Endodermal cell (in vitro differentiated cells): ENCODE data around the gene APBA1. TPM values are rescaled to one million over a fixed set of nuclear protein-coding genes. Genes with fewer than 3 reads are reported as not detected.

ENCODE experiments used
- DNase-seq: peaks from one replicate; pipeline ENCODE4 v3.0.0-alpha.2; 2017
- H3K27ac ChIP-seq: 2 replicates; pipeline ENCODE4 v1.5.1; 2013; ENCODE audit warnings: mild to moderate bottlenecking, low read depth, low read length, moderate library complexity
- H3K27me3 ChIP-seq: 2 replicates; pipeline ENCODE4 v1.6.1; 2013; ENCODE audit warnings: mild to moderate bottlenecking, low read length, moderate library complexity; ENCODE audit not compliant: insufficient read depth, control insufficient read depth, poor library complexity, severe bottlenecking
- H3K36me3 ChIP-seq: 2 replicates; pipeline ENCODE4 v1.7.0; 2013; ENCODE audit warnings: mild to moderate bottlenecking, low read length, moderate library complexity; ENCODE audit not compliant: control insufficient read depth, insufficient read depth
- H3K4me1 ChIP-seq: one replicate; pipeline ENCODE4 v1.7.0; 2013; ENCODE audit warnings: low read length; ENCODE audit not compliant: control insufficient read depth, insufficient read depth
- H3K4me3 ChIP-seq: 2 replicates; pipeline ENCODE4 v1.5.1; 2013; ENCODE audit warnings: mild to moderate bottlenecking, low read length, moderate library complexity
- H3K9ac ChIP-seq: 2 replicates; pipeline ENCODE4 v1.6.1; 2013; ENCODE audit warnings: mild to moderate bottlenecking, low read length, moderate library complexity; ENCODE audit not compliant: poor library complexity, severe bottlenecking; ENCODE audit errors: extremely low read depth
- H3K9me3 ChIP-seq: 2 replicates; pipeline ENCODE4 v1.6.1; 2013; ENCODE audit warnings: mild to moderate bottlenecking, low read length, moderate library complexity; ENCODE audit not compliant: control insufficient read depth
- H3K27ac Mint-ChIP-seq: 2 replicates; pipeline ENCODE4 v1.8.0; 2020; ENCODE audit warnings: mixed read lengths
- H3K27me3 Mint-ChIP-seq: 2 replicates; pipeline ENCODE4 v1.8.0; 2021; ENCODE audit warnings: mild to moderate bottlenecking, mixed read lengths; ENCODE audit not compliant: insufficient read depth
- H3K36me3 Mint-ChIP-seq: 2 replicates; pipeline ENCODE4 v1.8.0; 2020; ENCODE audit warnings: low read depth, mixed read lengths
- H3K4me1 Mint-ChIP-seq: 2 replicates; pipeline ENCODE4 v1.8.0; 2020; ENCODE audit warnings: mixed read lengths
- H3K4me3 Mint-ChIP-seq: 2 replicates; pipeline ENCODE4 v1.8.0; 2020; ENCODE audit warnings: mild to moderate bottlenecking, moderate library complexity, mixed read lengths
- H3K9me3 Mint-ChIP-seq: 2 replicates; pipeline ENCODE4 v1.8.0; 2020; ENCODE audit warnings: mild to moderate bottlenecking, mixed read lengths
- CTCF ChIP-seq: fragments of 200-600 bp; sonication (generic); conservative IDR thresholded peaks from 2 replicates; pipeline ENCODE4 v1.5.0; 2021; ENCODE audit warnings: antibody characterized with exemption, mild to moderate bottlenecking
- WGBS, 2 experiments: methylation state at CpG; one replicate each; pipeline versions ENCODE4 v1.1.5 to v1.1.7; 2013; ENCODE audit warnings: missing lambda C conversion rate in 2 of 2, mixed read lengths in 1 of 2; ENCODE audit not compliant: insufficient coverage in 1 of 2, insufficient read length in 1 of 2; 5-methylcytosine and 5-hydroxymethylcytosine counted together
- total RNA-seq, 2 donors: library from RNA; stranded (reverse); fragmentation: NEBNext Ultra II Directional in 1 of 2; extraction: Animal tissue kit (Norgen Biotek cat#: 25700) in 1 of 2; gene quantifications; 2 replicates in 1 of 2; 3 replicates in 1 of 2; pipeline ENCODE4 v1.2.1, GENCODE V29; 2021

The APBA1 gene
- total RNA-seq, 2 donors from 2014 or later = 0.51 to 0.75 TPM

GRCh38 chr9:69527454-69527853, 144.7 kb downstream of the APBA1 start:
- H3K4me1 ChIP-seq = no peaks in the 10 kb centered on the region
- Mint-ChIP-seq H3K9me3 (peaks cover 7% of the 10 kb centered on the region), H3K4me1 (no peaks in the 10 kb centered on the region), H3K27me3 (peaks cover 2% of the 10 kb centered on the region), H3K36me3 (no peaks in the 10 kb centered on the region), H3K27ac (no peak overlapping the region), H3K4me3 (no peak overlapping the region)
- H3K9me3 ChIP-seq = peaks cover 6% of the 10 kb centered on the region
- no peak overlapping the region for H3K4me3 ChIP-seq
- no peak for TF ChIP-seq CTCF
- DNase-seq = no peak
- H3K27me3 ChIP-seq = no peaks in the 10 kb centered on the region
- H3K27ac ChIP-seq = no peak overlapping the region
- H3K36me3 ChIP-seq = no peaks in the 10 kb centered on the region
- 91% methylated on average over 1 of the region's 1 CpG; no CpG with 5 or more reads in 1 of the 2 experiments for WGBS, 2 experiments
- no peak overlapping the region for H3K9ac ChIP-seq

- no peak for TF ChIP-seq CTCF
- 97% methylated on average over 2 of the region's 2 CpGs; no CpG with 5 or more reads in 1 of the 2 experiments for WGBS, 2 experiments
- no peak overlapping the region for H3K27ac Mint-ChIP-seq
- peaks cover 2% of the 10 kb centered on the region for H3K27me3 Mint-ChIP-seq
- no peak overlapping the region for H3K4me3 Mint-ChIP-seq
- peaks cover 7% of the 10 kb centered on the region for H3K9me3 Mint-ChIP-seq
- H3K9ac ChIP-seq = no peak overlapping the region
- no peaks in the 10 kb centered on the region for H3K4me1 Mint-ChIP-seq
- H3K36me3 Mint-ChIP-seq = no peaks in the 10 kb centered on the region
- H3K4me1 ChIP-seq = no peaks in the 10 kb centered on the region
- H3K9me3 ChIP-seq = peaks cover 6% of the 10 kb centered on the region
- no peak overlapping the region for H3K4me3 ChIP-seq
- H3K36me3 ChIP-seq = no peaks in the 10 kb centered on the region
- no peaks in the 10 kb centered on the region for H3K27me3 ChIP-seq
- H3K27ac ChIP-seq = no peak overlapping the region
- DNase-seq = no peak
These were observed 145.5 kb downstream of the APBA1 start for GRCh38 chr9:69526699-69527098.

GRCh38 chr9:69519470-69520240, 152.5 kb downstream of the APBA1 start:
- H3K9me3 ChIP-seq = no peaks in the 10 kb centered on the region
- Mint-ChIP-seq H3K36me3 (peaks cover 1% of the 10 kb centered on the region), H3K9me3 (peaks cover 4% of the 10 kb centered on the region), H3K27ac (no peak overlapping the region), H3K4me1 (peaks cover 3% of the 10 kb centered on the region), H3K4me3 (no peak overlapping the region), H3K27me3 (peaks cover 6% of the 10 kb centered on the region)
- H3K27me3 ChIP-seq = no peaks in the 10 kb centered on the region
- TF ChIP-seq CTCF = no peak
- no peak overlapping the region for H3K27ac ChIP-seq
- no peaks in the 10 kb centered on the region for H3K36me3 ChIP-seq
- H3K4me1 ChIP-seq = no peaks in the 10 kb centered on the region
- H3K4me3 ChIP-seq = no peak overlapping the region
- H3K9ac ChIP-seq = no peak overlapping the region
- no peak for DNase-seq
- 90 to 96% methylated on average over 3 to 5 of the region's 5 CpGs for WGBS, 2 experiments
